MCF 10A (cell line): Measurements from ENCODE around the gene RAX. TPM values are rescaled to one million over a fixed set of nuclear protein-coding genes. Genes with fewer than 3 reads are reported as not detected.

ENCODE experiments used
- BruUV-seq: library from RNA; stranded (reverse); fragments of 400-500 nt; replicated peaks from 2 replicates; lab custom pipeline; 2021; lab: Mats Ljungman, UMichigan
- CTCF ChIA-PET: fragments of 300-600 bp; sonication (Branson Sonifier 250); formaldehyde crosslinking; extraction: SDS; loops from one replicate; lab custom pipeline; 2021; ENCODE audit warnings: antibody characterized with exemption, inconsistent platforms; lab: Yijun Ruan, JAX
- POLR2A ChIA-PET: fragments of 300-600, 350-650 bp; sonication (Branson Sonifier 250); formaldehyde crosslinking; extraction: SDS; loops from one replicate; lab custom pipeline; 2020; ENCODE audit warnings: antibody characterized with exemption, inconsistent platforms; lab: Yijun Ruan, JAX
- DNase-seq: peaks from one replicate; pipeline ENCODE4 v3.0.0-alpha.2; 2018; ENCODE audit not compliant: unreplicated experiment
- H3K27ac Mint-ChIP-seq: one replicate; pipeline ENCODE4 v1.8.0; 2022; ENCODE audit warnings: mild to moderate bottlenecking, low read depth, mixed read lengths; ENCODE audit not compliant: unreplicated experiment
- H3K27me3 Mint-ChIP-seq: one replicate; pipeline ENCODE4 v1.8.0; 2022; ENCODE audit warnings: mixed read lengths; ENCODE audit not compliant: insufficient read depth, unreplicated experiment
- H3K36me3 Mint-ChIP-seq: one replicate; pipeline ENCODE4 v1.8.0; 2022; ENCODE audit warnings: mild to moderate bottlenecking, moderate library complexity, mixed read lengths; ENCODE audit not compliant: insufficient read depth, unreplicated experiment
- H3K4me1 Mint-ChIP-seq: one replicate; pipeline ENCODE4 v1.8.0; 2022; ENCODE audit warnings: mixed read lengths; ENCODE audit not compliant: insufficient read depth, unreplicated experiment
- H3K4me3 Mint-ChIP-seq: one replicate; pipeline ENCODE4 v1.8.0; 2022; ENCODE audit warnings: mild to moderate bottlenecking, moderate library complexity, mixed read lengths; ENCODE audit not compliant: unreplicated experiment
- H3K9me3 Mint-ChIP-seq: one replicate; pipeline ENCODE4 v1.8.0; 2022; ENCODE audit warnings: mixed read lengths; ENCODE audit not compliant: unreplicated experiment
- intact Hi-C: fragments of 100-400 bp; cut with micrococcal nuclease; formaldehyde crosslinking; loops from 2 replicates; pipeline ENCODE4 v1.14.1; 2022
- total RNA-seq: library from RNA; stranded (reverse); gene quantifications from 2 replicates; pipeline ENCODE4 v1.2.3, GENCODE V29; 2022
- TF ChIP-seq, protein P1 (sequence below): fragments of 200-600 bp; IDR thresholded peaks from one replicate; pipeline ENCODE4 v1.8.0; 2022; ENCODE audit warnings: antibody characterized with exemption, mild to moderate bottlenecking; ENCODE audit not compliant: unreplicated experiment

The RAX gene
- total RNA-seq, 1 experiment from 2014 or later, result not detected

DNA sequence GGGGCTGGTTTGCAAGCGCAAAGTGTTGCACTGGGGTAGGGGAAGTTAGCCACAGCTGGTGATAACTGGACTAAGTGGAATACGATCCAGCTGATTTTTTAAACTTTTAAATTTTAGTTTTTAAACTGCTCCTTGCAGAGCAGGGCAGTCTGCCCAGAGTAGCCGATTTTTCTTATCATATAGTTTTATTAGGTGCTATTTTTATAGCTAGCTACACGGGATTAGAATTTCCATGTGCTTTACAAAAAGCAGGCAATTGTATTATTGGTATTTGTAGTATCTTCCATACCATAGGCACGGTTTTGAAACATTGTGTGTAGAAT lies 35.6 kb upstream of the RAX start:
- Mint-ChIP-seq H3K36me3 (no peaks in the 10 kb centered on the region), H3K4me1 (no peaks in the 10 kb centered on the region), H3K4me3 (no peak overlapping the region), H3K9me3 (no peaks in the 10 kb centered on the region), H3K27ac (no peak overlapping the region), H3K27me3 (peaks cover 30% of the 10 kb centered on the region)
- TF ChIP-seq, protein P1, sequence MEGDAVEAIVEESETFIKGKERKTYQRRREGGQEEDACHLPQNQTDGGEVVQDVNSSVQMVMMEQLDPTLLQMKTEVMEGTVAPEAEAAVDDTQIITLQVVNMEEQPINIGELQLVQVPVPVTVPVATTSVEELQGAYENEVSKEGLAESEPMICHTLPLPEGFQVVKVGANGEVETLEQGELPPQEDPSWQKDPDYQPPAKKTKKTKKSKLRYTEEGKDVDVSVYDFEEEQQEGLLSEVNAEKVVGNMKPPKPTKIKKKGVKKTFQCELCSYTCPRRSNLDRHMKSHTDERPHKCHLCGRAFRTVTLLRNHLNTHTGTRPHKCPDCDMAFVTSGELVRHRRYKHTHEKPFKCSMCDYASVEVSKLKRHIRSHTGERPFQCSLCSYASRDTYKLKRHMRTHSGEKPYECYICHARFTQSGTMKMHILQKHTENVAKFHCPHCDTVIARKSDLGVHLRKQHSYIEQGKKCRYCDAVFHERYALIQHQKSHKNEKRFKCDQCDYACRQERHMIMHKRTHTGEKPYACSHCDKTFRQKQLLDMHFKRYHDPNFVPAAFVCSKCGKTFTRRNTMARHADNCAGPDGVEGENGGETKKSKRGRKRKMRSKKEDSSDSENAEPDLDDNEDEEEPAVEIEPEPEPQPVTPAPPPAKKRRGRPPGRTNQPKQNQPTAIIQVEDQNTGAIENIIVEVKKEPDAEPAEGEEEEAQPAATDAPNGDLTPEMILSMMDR, result no peak
- no TSS peak for BruUV-seq
- intact Hi-C loops, result loop anchor here (1.0 to 10.0 kb wide), 3 partner anchors 60 to 224 kb away; no protein-coding TSS in a partner anchor
- ChIA-PET POLR2A (interaction anchor here (0.9 to 1.5 kb wide), 2 partner anchors 51 to 93 kb away, joined by 3 to 4 read pairs; no protein-coding TSS in a partner anchor), CTCF (interaction anchor here (0.6 to 5.2 kb wide), 20 partner anchors 9 to 870 kb away, joined by 3 to 88 read pairs (median 3); partner anchors contain the start of gene CPLX4)
- DNase-seq, result no peak

DNA sequence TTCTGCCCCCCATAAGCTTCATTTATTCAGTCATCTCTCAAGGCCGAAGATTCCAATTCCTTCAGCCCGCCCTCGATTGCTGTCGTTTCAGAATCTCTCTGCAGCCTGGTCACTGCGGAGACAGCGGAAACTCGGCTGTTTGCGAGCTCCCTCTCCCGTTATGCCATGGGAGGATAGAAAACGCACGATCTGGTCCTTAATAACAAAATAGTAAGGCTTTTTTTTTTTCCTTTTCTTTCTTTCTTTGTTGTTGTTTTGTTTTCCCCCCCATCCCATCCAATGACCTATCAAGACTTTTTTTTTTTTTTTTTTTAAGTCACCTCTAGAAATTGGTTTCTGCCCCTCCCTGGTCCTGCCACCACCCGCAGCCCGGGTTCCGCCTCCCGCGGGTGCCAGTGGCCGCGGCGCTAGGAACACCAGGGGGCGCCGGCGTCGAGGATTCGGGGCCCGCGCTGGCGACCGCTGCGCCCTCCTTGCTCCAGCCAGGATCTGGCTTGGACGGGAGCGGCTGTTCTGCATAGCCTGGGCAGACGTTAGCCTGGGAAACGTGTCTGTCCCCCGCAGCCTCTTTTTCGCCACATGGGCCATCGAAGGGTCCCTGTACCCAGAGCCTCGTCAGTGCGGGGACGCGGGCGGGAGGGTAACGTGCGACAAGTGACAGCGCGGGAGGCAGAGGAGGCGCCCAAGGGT lies 35.1 kb upstream of the RAX start:
- intact Hi-C loops, result loop anchor here (1.0 to 10.0 kb wide), 3 partner anchors 59 to 224 kb away; no protein-coding TSS in a partner anchor
- DNase-seq, result peak; percentile 72
- Mint-ChIP-seq H3K27me3 (peaks cover 30% of the 10 kb centered on the region), H3K4me3 (peak overlapping the region; percentile 28), H3K36me3 (no peaks in the 10 kb centered on the region), H3K27ac (no peak overlapping the region), H3K4me1 (no peaks in the 10 kb centered on the region), H3K9me3 (no peaks in the 10 kb centered on the region)
- ChIA-PET POLR2A (interaction anchor here (0.7 to 1.5 kb wide), 3 partner anchors 34 to 94 kb away, joined by 3 to 4 read pairs (median 3); no protein-coding TSS in a partner anchor), CTCF (interaction anchor here (0.6 to 5.2 kb wide), 52 partner anchors 8 to 1044 kb away, joined by 3 to 88 read pairs (median 3); partner anchors contain the start of genes CPLX4 and SEC11C)
- BruUV-seq, result no TSS peak
- TF ChIP-seq, protein P1, result peak; percentile 77

DNA sequence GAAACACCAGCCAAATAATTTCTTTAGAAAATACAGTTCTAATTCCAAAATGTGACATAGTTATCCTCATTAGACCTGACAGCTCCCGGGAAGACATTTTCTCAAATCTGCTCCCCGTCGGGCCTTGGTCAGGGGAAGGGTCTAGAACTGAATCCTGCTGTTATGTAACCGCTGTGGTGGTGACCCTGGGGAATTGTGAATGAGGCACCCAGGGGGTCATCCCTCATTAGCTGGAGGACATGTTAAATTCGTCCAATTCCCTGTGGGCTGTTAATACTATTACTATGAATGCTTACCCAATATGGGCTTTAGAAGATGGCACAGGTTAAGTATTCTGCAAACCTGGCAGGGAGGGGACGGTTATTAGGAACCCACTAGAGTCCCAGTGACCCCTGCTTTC lies 33.4 kb upstream of the RAX start:
- DNase-seq, result no peak
- BruUV-seq, result no TSS peak
- ChIA-PET CTCF (interaction anchor here (0.6 to 1.1 kb wide), 2 partner anchors 96 to 690 kb away, joined by 3 read pairs; no protein-coding TSS in a partner anchor), POLR2A (no interaction called here)
- Mint-ChIP-seq H3K27me3 (peaks cover 30% of the 10 kb centered on the region), H3K4me1 (no peaks in the 10 kb centered on the region), H3K4me3 (no peak overlapping the region), H3K36me3 (no peaks in the 10 kb centered on the region), H3K9me3 (no peaks in the 10 kb centered on the region), H3K27ac (no peak overlapping the region)
- intact Hi-C loops, result loop anchor here (10.0 kb wide), 1 partner anchor 222 kb away; no protein-coding TSS in a partner anchor
- TF ChIP-seq, protein P1, result no peak

DNA sequence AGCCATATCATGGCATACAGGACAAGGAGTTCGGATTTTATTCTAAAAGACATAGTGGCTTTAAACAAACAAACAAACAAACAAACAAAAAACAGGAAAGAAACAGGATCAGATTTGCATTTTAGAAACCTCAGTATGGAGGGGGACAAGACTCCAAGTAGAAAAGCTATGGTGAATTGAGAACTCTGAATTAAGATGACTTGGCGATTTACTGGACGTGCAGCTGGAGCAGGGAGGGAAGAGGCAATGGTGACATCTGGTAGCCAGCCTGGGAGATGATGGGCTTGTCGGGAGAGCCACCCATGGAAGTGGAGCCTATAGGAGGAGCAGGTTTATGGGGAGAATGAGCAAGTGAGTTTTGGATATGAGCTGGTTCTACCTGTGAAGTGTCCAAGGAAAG lies 32.0 kb upstream of the RAX start:
- intact Hi-C loops, result loop anchor here (10.0 kb wide), 1 partner anchor 220 kb away; no protein-coding TSS in a partner anchor
- H3K27me3 Mint-ChIP-seq, result peaks cover 30% of the 10 kb centered on the region
- no peak overlapping the region for H3K27ac Mint-ChIP-seq
- no peak for DNase-seq
- H3K9me3 Mint-ChIP-seq, result no peaks in the 10 kb centered on the region
- ChIA-PET POLR2A (interaction anchor here (1.0 to 1.3 kb wide), 2 partner anchors 15 to 97 kb away, joined by 3 to 7 read pairs; no protein-coding TSS in a partner anchor), CTCF (interaction anchor here (1.0 kb wide), 1 partner anchor 97 kb away, joined by 5 read pairs; no protein-coding TSS in a partner anchor)
- no TSS peak for BruUV-seq
- H3K4me1 Mint-ChIP-seq, result no peaks in the 10 kb centered on the region
- H3K4me3 Mint-ChIP-seq, result no peak overlapping the region
- no peaks in the 10 kb centered on the region for H3K36me3 Mint-ChIP-seq
- TF ChIP-seq, protein P1, result no peak
